Naive thymus-derived CD4-positive, alpha-beta T cell (primary cell): ENCODE data around the gene TRIM38. TPM values are rescaled to one million over a fixed set of nuclear protein-coding genes. Genes with fewer than 3 reads are reported as not detected.

Source experiments
- ATAC-seq: fragments of 150-1000 bp; cut with Tn5 transposase; 2 replicates; pipeline ENCODE4 v1.10.0; 2021; ENCODE audit warnings: mild to moderate bottlenecking, moderate library complexity
- CTCF ChIA-PET: fragments of 350-600 bp; sonication (Branson Sonifier 250); formaldehyde crosslinking; loops from one replicate; lab custom pipeline; 2021; ENCODE audit warnings: antibody characterized with exemption; lab: Charles Lee
- POLR2A ChIA-PET: fragments of 350-600 bp; sonication (Branson Sonifier 250); formaldehyde crosslinking; loops from one replicate; lab custom pipeline; 2021; ENCODE audit warnings: antibody characterized with exemption, inconsistent platforms; lab: Charles Lee
- DNase-seq, 9 donors: peaks; one replicate each; pipeline versions ENCODE4 v3.0.0 to v3.0.0-alpha.2; 2020 to 2022; ENCODE audit warnings: mixed read lengths in 1 of 9
- H3K27ac ChIP-seq: one replicate; pipeline ENCODE4 v1.7.0; 2013; ENCODE audit warnings: mild to moderate bottlenecking, low read depth, low read length, moderate library complexity
- H3K27me3 ChIP-seq, 2 donors: one replicate each; pipeline ENCODE4 v1.7.0; 2013; ENCODE audit warnings: low read length in 2 of 2, mild to moderate bottlenecking in 2 of 2, moderate library complexity in 2 of 2; ENCODE audit not compliant: control insufficient read depth in 2 of 2, insufficient read depth in 2 of 2
- H3K36me3 ChIP-seq, 3 experiments: 1 replicate in 2 of 3; 2 replicates in 1 of 3; pipeline ENCODE4 v1.7.0; 2013; ENCODE audit warnings: low read length in 3 of 3, mild to moderate bottlenecking in 3 of 3, moderate library complexity in 1 of 3; ENCODE audit not compliant: insufficient read depth in 3 of 3, control insufficient read depth in 2 of 3
- H3K4me1 ChIP-seq, 2 donors: one replicate each; pipeline ENCODE4 v1.7.0; 2013; ENCODE audit warnings: low read length in 2 of 2, mild to moderate bottlenecking in 2 of 2, moderate library complexity in 1 of 2; ENCODE audit not compliant: control insufficient read depth in 2 of 2, insufficient read depth in 2 of 2
- H3K4me3 ChIP-seq: 2 replicates; pipeline ENCODE4 v1.7.0; 2013; ENCODE audit warnings: mild to moderate bottlenecking, low read length
- H3K9me3 ChIP-seq, 3 experiments: 1 replicate in 2 of 3; 2 replicates in 1 of 3; pipeline ENCODE4 v1.7.0; 2013; ENCODE audit warnings: low read length in 3 of 3; ENCODE audit not compliant: control insufficient read depth in 2 of 3
- H3K27ac Mint-ChIP-seq, 9 donors: one replicate each; pipeline ENCODE4 v1.8.0; 2020 to 2022; ENCODE audit warnings: mixed read lengths in 9 of 9, mild to moderate bottlenecking in 8 of 9, moderate library complexity in 5 of 9, inconsistent platforms in 2 of 9
- H3K27me3 Mint-ChIP-seq, 5 donors: one replicate each; pipeline ENCODE4 v1.8.0; 2021 to 2022; ENCODE audit warnings: mixed read lengths in 5 of 5, mild to moderate bottlenecking in 1 of 5
- H3K36me3 Mint-ChIP-seq, 5 donors: one replicate each; pipeline ENCODE4 v1.8.0; 2020 to 2022; ENCODE audit warnings: mixed read lengths in 5 of 5, mild to moderate bottlenecking in 3 of 5, inconsistent platforms in 1 of 5
- H3K4me1 Mint-ChIP-seq, 7 donors: one replicate each; pipeline ENCODE4 v1.8.0; 2020 to 2022; ENCODE audit warnings: mixed read lengths in 7 of 7, mild to moderate bottlenecking in 3 of 7, inconsistent platforms in 1 of 7
- H3K4me3 Mint-ChIP-seq, 10 donors: one replicate each; pipeline ENCODE4 v1.8.0; 2020 to 2022; ENCODE audit warnings: mild to moderate bottlenecking in 10 of 10, mixed read lengths in 10 of 10, moderate library complexity in 6 of 10, inconsistent platforms in 2 of 10
- H3K9me3 Mint-ChIP-seq, 11 donors: one replicate each; pipeline ENCODE4 v1.8.0; 2020 to 2022; ENCODE audit warnings: mixed read lengths in 11 of 11, mild to moderate bottlenecking in 4 of 11, inconsistent platforms in 1 of 11, moderate library complexity in 1 of 11
- intact Hi-C, 2 donors: fragments of 100-400 bp; cut with micrococcal nuclease; formaldehyde crosslinking; loops; one replicate each; pipeline ENCODE4 v1.15.1; 2023
- polyA plus RNA-seq, 2 donors: library from polyadenylated mRNA; unstranded; fragments of 300-500 nt; fragmentation: Illumina TruSeq; gene quantifications; one replicate each; pipeline ENCODE4 v1.2.3, GENCODE V29; 2021
- total RNA-seq, 6 experiments: library from RNA in 5 of 6; stranded (reverse) in 5 of 6; gene quantifications; 1 replicate in 5 of 6; 2 replicates in 1 of 6; pipeline ENCODE4 v1.2.3 and lab custom pipeline; 2021 to 2026

The TRIM38 gene
- total and polyA plus RNA-seq, 7 experiments from 2014 or later: 4.4 to 32.8 (median 24.5) TPM

DNA sequence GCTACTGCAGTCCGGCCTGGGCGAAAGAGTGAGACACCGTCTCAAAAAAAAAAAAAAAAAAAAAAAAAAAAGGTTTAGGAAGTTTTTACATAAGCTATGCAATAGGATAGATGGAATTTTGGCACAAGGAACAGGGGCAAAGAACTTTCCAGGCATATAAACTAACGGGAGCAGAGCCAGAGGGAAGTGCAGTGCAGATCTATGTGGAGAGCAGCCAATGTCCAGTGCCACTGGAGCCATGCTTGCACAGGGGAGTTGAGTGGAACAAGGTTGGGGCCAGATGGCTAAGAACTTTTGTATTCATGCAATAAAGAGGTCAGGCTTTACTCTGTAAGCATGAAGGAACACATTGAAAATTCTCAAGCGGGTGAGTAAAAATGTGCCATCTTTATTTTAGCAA is 42.9 kb upstream of the TRIM38 start:
- H3K9me3 ChIP-seq: no peaks in the 10 kb centered on the region
- no peaks in the 10 kb centered on the region for H3K36me3 ChIP-seq
- intact Hi-C loops: no loop called here
- POLR2A ChIA-PET: interaction anchor here (0.7 kb wide), 1 partner anchor 159 kb away, joined by 4 read pairs; no protein-coding TSS in a partner anchor
- no peak for DNase-seq
- no peak for ATAC-seq
- no peak overlapping the region for H3K4me3 ChIP-seq
- Mint-ChIP-seq H3K9me3 (peaks cover 0 to 7% (median 0%) of the 10 kb centered on the region in 11 donors), H3K4me1 (peaks cover 0 to 6% (median 0%) of the 10 kb centered on the region in 7 donors), H3K27me3 (no peaks in the 10 kb centered on the region), H3K4me3 (no peak overlapping the region), H3K36me3 (peaks cover 0 to 10% (median 0%) of the 10 kb centered on the region in 5 donors), H3K27ac (no peak overlapping the region)
- no peak overlapping the region for H3K27ac ChIP-seq
- no peaks in the 10 kb centered on the region for H3K4me1 ChIP-seq
- H3K27me3 ChIP-seq: no peaks in the 10 kb centered on the region
- CTCF ChIA-PET: no interaction called here

DNA sequence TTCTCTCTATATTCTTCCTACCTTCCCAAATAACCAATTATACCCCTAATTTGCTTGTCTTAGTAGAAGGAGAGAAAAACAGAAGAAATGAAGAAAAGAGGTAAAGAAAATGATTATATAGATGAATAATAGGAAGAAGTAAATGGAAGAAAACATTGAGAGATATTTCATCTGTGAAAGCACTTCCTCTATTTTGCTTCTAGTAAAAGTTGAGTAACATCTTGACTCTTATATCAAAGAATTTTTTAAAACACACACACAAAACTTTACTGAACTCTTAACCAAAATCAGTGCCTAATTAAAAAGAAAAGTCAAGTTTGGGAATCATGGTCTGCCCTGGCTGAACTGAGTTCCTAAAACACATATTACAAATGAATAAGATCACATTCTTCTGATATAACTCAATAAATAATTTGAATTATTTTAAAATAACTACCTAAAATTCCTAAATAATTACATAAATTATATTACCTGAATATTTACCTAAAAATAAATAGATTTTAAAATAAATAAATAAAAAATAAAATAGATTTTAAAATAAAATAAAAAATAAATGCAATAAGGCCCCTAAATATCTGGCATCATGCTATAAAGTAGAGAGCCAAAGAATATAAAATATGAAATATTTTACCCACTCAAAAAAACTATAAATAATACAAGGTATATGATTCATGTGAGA is 40.9 kb upstream of the TRIM38 start:
- DNase-seq (no peak), ATAC-seq (no peak)
- Histone ChIP-seq H3K36me3 (no peaks in the 10 kb centered on the region), H3K4me3 (no peak overlapping the region), H3K4me1 (no peaks in the 10 kb centered on the region), H3K27ac (no peak overlapping the region), H3K9me3 (no peaks in the 10 kb centered on the region), H3K27me3 (no peaks in the 10 kb centered on the region)
- Mint-ChIP-seq H3K36me3 (peaks cover 0 to 7% (median 0%) of the 10 kb centered on the region in 5 donors), H3K27ac (no peak overlapping the region), H3K27me3 (no peaks in the 10 kb centered on the region), H3K4me3 (no peak overlapping the region), H3K4me1 (peaks cover 0 to 9% (median 0%) of the 10 kb centered on the region in 7 donors), H3K9me3 (peaks cover 0 to 7% (median 0%) of the 10 kb centered on the region in 11 donors)
- intact Hi-C loops: no loop called here
- POLR2A ChIA-PET: interaction anchor here (0.6 kb wide), 1 partner anchor 13 kb away, joined by 3 read pairs; no protein-coding TSS in a partner anchor
- CTCF ChIA-PET: no interaction called here

DNA sequence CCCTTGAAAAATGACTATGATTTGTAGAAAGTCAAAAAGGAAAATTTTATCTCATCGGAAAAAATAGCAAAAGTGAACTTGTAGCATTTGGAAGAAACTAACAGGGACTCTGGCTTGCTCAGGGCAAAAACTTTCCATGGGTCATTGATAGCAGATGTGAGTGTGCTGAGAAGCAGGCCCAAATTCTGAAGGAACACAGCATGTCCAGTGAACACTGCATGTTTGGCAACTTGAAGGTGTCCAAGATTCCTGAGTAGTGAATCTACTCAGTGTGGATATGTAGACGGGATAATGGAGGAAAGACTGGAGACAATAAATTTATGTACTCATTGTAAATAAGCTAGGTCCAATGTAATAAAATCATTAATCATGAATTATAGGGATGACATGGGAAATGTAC is 40.3 kb upstream of the TRIM38 start:
- peaks cover 0 to 7% (median 0%) of the 10 kb centered on the region in 11 donors for H3K9me3 Mint-ChIP-seq
- ATAC-seq: no peak
- Histone ChIP-seq H3K36me3 (no peaks in the 10 kb centered on the region), H3K27me3 (no peaks in the 10 kb centered on the region), H3K27ac (no peak overlapping the region), H3K4me3 (no peak overlapping the region), H3K9me3 (no peaks in the 10 kb centered on the region), H3K4me1 (no peaks in the 10 kb centered on the region)
- H3K36me3 Mint-ChIP-seq: peaks cover 0 to 7% (median 0%) of the 10 kb centered on the region in 5 donors
- ChIA-PET POLR2A (no interaction called here), CTCF (no interaction called here)
- H3K4me1 Mint-ChIP-seq: peaks cover 0 to 13% (median 0%) of the 10 kb centered on the region in 7 donors
- no peak overlapping the region for H3K4me3 Mint-ChIP-seq
- no peaks in the 10 kb centered on the region for H3K27me3 Mint-ChIP-seq
- no peak for DNase-seq
- H3K27ac Mint-ChIP-seq: no peak overlapping the region
- intact Hi-C loops: no loop called here

DNA sequence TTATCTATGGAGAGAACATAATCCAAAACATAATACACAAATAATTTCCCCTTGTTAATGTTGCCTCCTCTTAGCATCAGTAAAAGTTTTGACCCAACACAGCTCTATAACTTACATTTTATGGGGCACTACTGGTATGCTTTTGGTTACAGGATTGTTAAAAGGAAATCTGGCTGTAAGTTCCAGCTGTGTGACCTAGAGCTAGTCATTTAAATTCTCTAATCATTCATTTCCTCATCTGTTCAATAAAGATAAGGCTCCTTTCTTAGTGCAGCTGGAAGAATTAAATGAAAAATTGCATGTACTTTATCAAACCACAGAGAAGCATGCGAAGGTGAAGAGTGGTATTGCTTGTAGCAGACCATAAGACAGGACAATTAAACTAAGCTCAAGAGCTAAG is 36.7 kb upstream of the TRIM38 start:
- H3K27me3 Mint-ChIP-seq: no peaks in the 10 kb centered on the region
- H3K36me3 Mint-ChIP-seq: no peaks in the 10 kb centered on the region
- Histone ChIP-seq H3K36me3 (no peaks in the 10 kb centered on the region), H3K4me1 (no peaks in the 10 kb centered on the region), H3K27ac (no peak overlapping the region), H3K4me3 (no peak overlapping the region), H3K27me3 (no peaks in the 10 kb centered on the region), H3K9me3 (no peaks in the 10 kb centered on the region)
- no peaks in the 10 kb centered on the region for H3K9me3 Mint-ChIP-seq
- ATAC-seq (no peak), DNase-seq (no peak)
- intact Hi-C loops: no loop called here
- H3K4me3 Mint-ChIP-seq: no peak overlapping the region
- no peak overlapping the region for H3K27ac Mint-ChIP-seq
- ChIA-PET POLR2A (interaction anchor here (0.9 kb wide), 1 partner anchor 15 kb away, joined by 3 read pairs; no protein-coding TSS in a partner anchor), CTCF (no interaction called here)
- H3K4me1 Mint-ChIP-seq: peaks cover 0 to 16% (median 0%) of the 10 kb centered on the region in 7 donors

DNA sequence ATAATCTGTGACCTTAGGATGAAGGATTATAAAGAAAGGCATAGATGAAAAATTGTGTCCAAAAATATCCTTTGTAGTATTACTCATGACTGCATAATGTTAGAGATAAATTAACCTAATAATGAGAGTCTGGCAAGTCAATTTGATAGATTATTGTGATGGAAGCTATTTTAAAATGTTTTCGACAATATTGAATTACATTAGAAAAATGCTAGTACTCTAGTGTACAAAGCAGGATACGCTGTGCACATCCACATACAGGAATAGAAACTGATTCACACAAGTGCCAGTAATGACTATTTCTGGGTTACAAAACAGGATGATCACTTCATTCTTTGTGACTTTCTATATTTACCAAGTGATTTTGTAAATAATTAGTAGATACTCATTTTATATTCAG is 35.4 kb upstream of the TRIM38 start:
- Histone ChIP-seq H3K9me3 (no peaks in the 10 kb centered on the region), H3K27me3 (no peaks in the 10 kb centered on the region), H3K27ac (no peak overlapping the region), H3K4me3 (no peak overlapping the region), H3K4me1 (no peaks in the 10 kb centered on the region), H3K36me3 (no peaks in the 10 kb centered on the region)
- Mint-ChIP-seq H3K4me3 (no peak overlapping the region), H3K27me3 (peaks cover 0 to 6% (median 0%) of the 10 kb centered on the region in 5 donors), H3K4me1 (peaks cover 0 to 16% (median 0%) of the 10 kb centered on the region in 7 donors), H3K36me3 (no peaks in the 10 kb centered on the region), H3K27ac (no peak overlapping the region), H3K9me3 (peaks cover 0 to 3% (median 0%) of the 10 kb centered on the region in 11 donors)
- ChIA-PET CTCF (no interaction called here), POLR2A (no interaction called here)
- no peak for ATAC-seq
- DNase-seq: no peak
- intact Hi-C loops: no loop called here

DNA sequence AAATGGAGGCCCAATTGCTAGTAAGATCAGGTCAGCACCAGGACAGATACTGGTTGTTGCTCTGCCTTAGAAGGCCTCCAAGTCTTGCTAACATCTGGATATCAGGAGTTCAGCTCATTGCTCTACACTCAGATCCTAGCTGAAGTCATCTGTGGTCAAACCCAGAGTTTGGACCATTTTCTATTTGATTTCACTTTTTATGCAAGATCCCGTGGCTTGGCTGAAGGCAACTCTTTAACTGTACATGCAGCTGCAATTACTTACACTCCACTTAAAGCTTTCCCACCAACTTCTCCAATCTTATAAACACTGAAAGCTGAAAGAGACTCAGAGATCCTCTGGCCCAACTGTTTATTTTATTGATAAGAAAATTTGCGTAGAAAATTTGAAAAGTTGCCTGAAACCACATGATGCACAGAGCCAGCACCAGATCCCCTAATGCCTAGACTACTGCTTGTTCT is 34.8 kb upstream of the TRIM38 start:
- H3K4me3 ChIP-seq: no peak overlapping the region
- ChIA-PET CTCF (no interaction called here), POLR2A (no interaction called here)
- no peak for ATAC-seq
- DNase-seq: no peak
- peaks cover 0 to 16% (median 0%) of the 10 kb centered on the region in 7 donors for H3K4me1 Mint-ChIP-seq
- H3K4me1 ChIP-seq: no peaks in the 10 kb centered on the region
- peaks cover 0 to 3% (median 0%) of the 10 kb centered on the region in 11 donors for H3K9me3 Mint-ChIP-seq
- intact Hi-C loops: no loop called here
- H3K27ac ChIP-seq: no peak overlapping the region
- H3K9me3 ChIP-seq: no peaks in the 10 kb centered on the region
- peaks cover 0 to 6% (median 0%) of the 10 kb centered on the region in 5 donors for H3K27me3 Mint-ChIP-seq
- H3K36me3 ChIP-seq: no peaks in the 10 kb centered on the region
- no peak overlapping the region for H3K27ac Mint-ChIP-seq
- H3K27me3 ChIP-seq: no peaks in the 10 kb centered on the region
- H3K36me3 Mint-ChIP-seq: no peaks in the 10 kb centered on the region
- H3K4me3 Mint-ChIP-seq: no peak overlapping the region
